ENCODE measurements around the gene THSD4. TPM values are rescaled to one million over a fixed set of nuclear protein-coding genes. Genes with fewer than 3 reads are reported as not detected.

The THSD4 gene
- total RNA-seq, 4 donors from 2014 or later, result 10.7 to 59.5 (median 49.0) TPM

- no peaks in the 10 kb centered on the region for H3K36me3 ChIP-seq
- no peak overlapping the region for H3K27ac ChIP-seq
- no peak for DNase-seq
- H3K9me3 ChIP-seq, result no peaks in the 10 kb centered on the region
- H3K4me3 ChIP-seq, result no peak overlapping the region
- no peaks in the 10 kb centered on the region for H3K27me3 ChIP-seq
- no peak for TF ChIP-seq CTCF (IDR thresholded peaks at IDR 0.05)
- TF ChIP-seq POLR2A (IDR thresholded peaks at IDR 0.05), result no peak
- H3K4me1 ChIP-seq, result peaks cover 0 to 8% (median 0%) of the 10 kb centered on the region in 4 donors
These were observed 113.1 kb downstream of the THSD4 start for GRCh38 chr15:71228403-71228802.

- Histone ChIP-seq H3K36me3 (no peaks in the 10 kb centered on the region), H3K4me3 (no peak overlapping the region), H3K4me1 (peaks cover 0 to 8% (median 0%) of the 10 kb centered on the region in 4 donors), H3K27me3 (no peaks in the 10 kb centered on the region), H3K27ac (no peak overlapping the region), H3K9me3 (no peaks in the 10 kb centered on the region)
- no peak for TF ChIP-seq POLR2A (IDR thresholded peaks at IDR 0.05)
- peak in 1 of 3 donors; percentile 54 for DNase-seq
These were observed 115.0 kb downstream of the THSD4 start for GRCh38 chr15:71230303-71230702.

- Histone ChIP-seq H3K9me3 (no peaks in the 10 kb centered on the region), H3K4me1 (peaks cover 0 to 8% (median 0%) of the 10 kb centered on the region in 4 donors), H3K27me3 (no peaks in the 10 kb centered on the region), H3K36me3 (no peaks in the 10 kb centered on the region), H3K4me3 (no peak overlapping the region), H3K27ac (no peak overlapping the region)
- no peak for TF ChIP-seq POLR2A (IDR thresholded peaks at IDR 0.05)
- TF ChIP-seq CTCF (IDR thresholded peaks at IDR 0.05), result no peak
- DNase-seq, result no peak
These were observed 116.5 kb downstream of the THSD4 start for GRCh38 chr15:71231758-71232157.

GRCh38 chr15:71232411-71232810 is 117.1 kb downstream of the THSD4 start:
- no peak for DNase-seq
- TF ChIP-seq POLR2A (IDR thresholded peaks at IDR 0.05) (no peak), CTCF (IDR thresholded peaks at IDR 0.05) (no peak)
- Histone ChIP-seq H3K9me3 (no peaks in the 10 kb centered on the region), H3K4me1 (peaks cover 0 to 11% (median 0%) of the 10 kb centered on the region in 4 donors), H3K27me3 (no peaks in the 10 kb centered on the region), H3K27ac (no peak overlapping the region), H3K36me3 (no peaks in the 10 kb centered on the region), H3K4me3 (no peak overlapping the region)

GRCh38 chr15:71237456-71238188 is 122.4 kb downstream of the THSD4 start:
- Histone ChIP-seq H3K36me3 (no peaks in the 10 kb centered on the region), H3K4me3 (no peak overlapping the region), H3K9me3 (no peaks in the 10 kb centered on the region), H3K27me3 (no peaks in the 10 kb centered on the region), H3K4me1 (peaks cover 0 to 11% (median 0%) of the 10 kb centered on the region in 4 donors), H3K27ac (peak overlapping the region in 1 of 4 donors; percentile 67)
- peak in 1 of 2 donors; percentile 23 for TF ChIP-seq POLR2A (IDR thresholded peaks at IDR 0.05)
- TF ChIP-seq CTCF (IDR thresholded peaks at IDR 0.05), result peak in 2 of 6 experiments; percentile 30 to 33
- peak in 2 of 3 donors; percentile 89 to 93 for DNase-seq

- no peak for DNase-seq
- H3K27me3 ChIP-seq, result no peaks in the 10 kb centered on the region
- no peak overlapping the region for H3K4me3 ChIP-seq
- TF ChIP-seq POLR2A (IDR thresholded peaks at IDR 0.05), result no peak
- no peak for TF ChIP-seq CTCF (IDR thresholded peaks at IDR 0.05)
- H3K27ac ChIP-seq, result no peak overlapping the region
- H3K36me3 ChIP-seq, result no peaks in the 10 kb centered on the region
- no peaks in the 10 kb centered on the region for H3K9me3 ChIP-seq
- peaks cover 0 to 11% (median 0%) of the 10 kb centered on the region in 4 donors for H3K4me1 ChIP-seq
These were observed 123.7 kb downstream of the THSD4 start for GRCh38 chr15:71238926-71239325.
